ENCODE measurements around the gene KRT13.

- TF ChIP-seq CTCF (IDR thresholded peaks at IDR 0.05): no peak
- no peak for TF ChIP-seq ZFX (IDR thresholded peaks at IDR 0.05; ENCODE audit: borderline replicate concordance)
These were observed 37.9 kb downstream of the KRT13 start for GRCh38 chr17:41467561-41467960.
